GM19351 (cell line): ENCODE measurements around the gene USP34.
A peak's percentile ranks its signal among the peaks of the same experiment; 100 is the strongest.
"Not testable (repeated sequence)": the region's sequence is repeated elsewhere in the genome, so short reads cannot be mapped to it uniquely, and the experiment has no call there.

Source experiments
- ATAC-seq: cut with Tn5 transposase; IDR thresholded peaks from one replicate; pipeline ENCODE4 v1.9.1; 2021; ENCODE audit warnings: mild to moderate bottlenecking, moderate library complexity; ENCODE audit not compliant: unreplicated experiment

The USP34 gene

DNA sequence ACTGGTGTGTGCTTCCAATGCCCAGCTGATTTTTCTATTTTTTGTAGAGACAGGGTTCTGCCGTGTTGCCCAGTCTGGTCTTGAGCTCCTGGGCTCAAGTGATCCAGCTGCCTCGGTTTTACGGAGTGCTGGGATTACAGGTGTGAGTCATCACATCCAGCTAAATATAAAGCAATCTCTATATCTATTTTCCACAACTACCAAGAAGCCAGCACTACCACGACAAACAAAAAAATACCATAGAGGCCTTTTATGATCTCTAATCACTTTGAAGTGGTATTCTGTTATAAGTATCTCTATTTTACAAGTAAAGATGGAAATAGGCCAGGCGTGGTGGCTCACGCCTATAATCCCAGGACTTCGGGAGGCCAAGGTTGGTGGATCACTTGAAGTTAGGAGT is 274.2 kb downstream of the USP34 start:
- no peak for ATAC-seq

GRCh38 chr2:61194646-61195045 is 276.2 kb downstream of the USP34 start:
- not testable (repeated sequence) for ATAC-seq

DNA sequence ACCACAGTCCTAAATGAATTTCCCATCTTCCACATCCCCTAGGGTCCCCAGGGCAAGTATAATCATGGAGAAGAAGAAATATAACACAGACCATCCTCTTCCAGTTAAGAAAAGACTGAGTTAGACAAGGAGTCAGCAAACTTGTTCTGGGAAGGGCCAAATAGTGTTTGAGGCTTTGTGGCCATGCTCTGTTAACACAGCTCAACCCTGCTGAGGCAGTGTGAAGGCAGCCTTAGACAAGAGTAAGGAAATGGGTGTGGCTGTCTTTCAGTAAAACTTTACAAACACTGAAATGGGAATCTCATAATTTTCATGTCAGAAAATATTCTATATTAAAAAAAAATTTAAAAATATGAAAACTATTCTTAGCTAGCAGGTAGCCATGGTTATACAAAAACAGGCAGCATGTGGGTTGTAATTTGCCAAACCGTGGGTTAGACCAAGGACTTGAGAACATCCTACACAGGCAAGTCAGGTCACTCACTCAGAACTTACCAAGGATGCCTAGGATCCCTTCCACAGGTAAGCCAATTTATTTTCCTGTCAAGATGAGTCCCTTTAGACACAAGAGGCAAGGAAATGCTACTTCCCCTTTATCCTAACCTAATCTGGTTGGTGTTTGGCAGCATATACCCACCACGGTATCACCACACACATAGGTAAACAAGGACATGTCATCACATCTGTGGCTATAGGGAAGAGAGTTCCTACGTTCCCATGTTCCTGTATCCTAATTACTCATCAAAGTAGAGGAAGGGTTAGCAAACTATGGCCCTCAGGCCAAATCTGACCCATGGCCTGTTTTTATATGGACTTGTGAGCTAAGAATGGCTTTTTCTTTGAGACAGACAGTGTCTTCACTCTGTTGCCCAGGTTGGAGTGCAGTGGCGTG is 277.0 kb downstream of the USP34 start:
- no peak for ATAC-seq

- ATAC-seq: no peak
Measured at GRCh38 chr2:61187085-61187484, 283.8 kb downstream of the USP34 start.

GRCh38 chr2:61185231-61185728 is 285.6 kb downstream of the USP34 start:
- no peak for ATAC-seq

DNA sequence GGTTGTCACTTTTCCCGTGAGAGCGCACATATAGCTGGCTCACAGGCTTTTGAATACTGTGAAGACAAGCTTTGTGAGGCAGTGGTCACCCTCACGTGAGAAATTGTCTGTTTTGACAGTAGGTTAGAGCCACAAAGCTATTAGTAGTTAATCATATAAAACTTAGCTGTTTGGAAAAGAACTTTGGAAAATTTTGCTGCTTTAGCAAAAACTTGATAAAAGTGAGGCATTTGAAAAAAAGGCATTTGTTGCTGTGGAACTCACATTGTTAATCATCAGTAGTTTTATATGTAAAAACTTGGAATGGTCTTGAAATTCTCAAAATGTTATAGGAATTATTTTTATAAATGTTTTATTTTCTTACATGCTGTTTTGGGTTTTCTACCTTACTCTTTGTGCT is 286.6 kb downstream of the USP34 start:
- ATAC-seq: no peak

DNA sequence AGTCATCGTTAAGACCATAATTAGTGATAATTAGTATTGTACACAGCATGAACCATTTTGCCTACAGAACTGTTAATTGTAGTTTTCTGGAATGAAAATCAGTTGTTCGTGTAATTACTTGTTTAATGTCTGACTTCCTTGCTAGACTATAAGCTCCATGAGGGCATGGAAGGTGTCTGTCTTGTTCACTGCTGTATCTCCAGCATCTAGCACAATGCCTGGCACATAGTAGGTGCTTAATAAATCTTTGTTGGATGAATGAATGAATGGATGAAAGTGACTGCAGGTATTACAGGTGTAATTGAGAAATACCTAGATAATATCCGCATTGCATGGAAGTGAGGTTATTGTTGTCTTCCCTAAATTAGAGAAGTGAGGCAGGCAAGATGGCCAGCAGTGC is 287.1 kb downstream of the USP34 start:
- ATAC-seq: no peak

DNA sequence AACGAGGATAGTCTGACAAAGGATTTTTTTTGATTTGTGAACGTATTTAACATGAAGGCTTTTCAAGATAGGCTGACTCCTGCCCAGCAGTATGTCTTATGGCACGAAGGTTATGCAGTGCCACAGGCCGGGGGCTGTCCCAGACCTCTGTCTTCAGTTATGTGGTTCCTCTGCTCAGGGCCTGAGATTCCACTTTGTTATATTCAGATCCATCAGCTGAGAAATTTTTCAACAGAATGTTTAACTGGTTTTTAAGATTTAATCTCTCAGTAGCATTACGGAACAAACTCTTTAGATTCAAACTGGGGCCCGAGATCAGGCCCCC is 288.9 kb downstream of the USP34 start:
- no peak for ATAC-seq

- no peak for ATAC-seq
Measured at GRCh38 chr2:61181382-61182058, 289.4 kb downstream of the USP34 start.

DNA sequence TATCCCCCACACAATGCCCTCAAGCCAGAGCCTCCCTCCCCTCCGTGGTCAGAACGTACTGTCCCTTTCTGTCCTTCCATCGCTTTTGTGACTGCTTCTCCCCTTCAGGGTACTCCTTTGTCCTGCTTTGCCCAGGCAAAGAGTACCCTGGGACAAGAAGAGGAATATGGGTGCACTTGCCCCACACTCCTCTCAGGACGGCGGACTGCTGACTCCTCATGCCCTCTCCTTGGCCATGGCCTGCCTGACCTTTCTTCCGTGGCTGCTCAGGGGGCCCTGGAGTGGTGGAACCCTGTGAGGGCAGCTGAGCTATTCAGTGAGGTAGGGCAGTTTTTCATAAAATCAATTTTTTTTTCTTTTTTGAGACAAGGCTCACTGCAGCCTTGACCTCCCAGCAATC is 290.2 kb downstream of the USP34 start:
- no peak for ATAC-seq

DNA sequence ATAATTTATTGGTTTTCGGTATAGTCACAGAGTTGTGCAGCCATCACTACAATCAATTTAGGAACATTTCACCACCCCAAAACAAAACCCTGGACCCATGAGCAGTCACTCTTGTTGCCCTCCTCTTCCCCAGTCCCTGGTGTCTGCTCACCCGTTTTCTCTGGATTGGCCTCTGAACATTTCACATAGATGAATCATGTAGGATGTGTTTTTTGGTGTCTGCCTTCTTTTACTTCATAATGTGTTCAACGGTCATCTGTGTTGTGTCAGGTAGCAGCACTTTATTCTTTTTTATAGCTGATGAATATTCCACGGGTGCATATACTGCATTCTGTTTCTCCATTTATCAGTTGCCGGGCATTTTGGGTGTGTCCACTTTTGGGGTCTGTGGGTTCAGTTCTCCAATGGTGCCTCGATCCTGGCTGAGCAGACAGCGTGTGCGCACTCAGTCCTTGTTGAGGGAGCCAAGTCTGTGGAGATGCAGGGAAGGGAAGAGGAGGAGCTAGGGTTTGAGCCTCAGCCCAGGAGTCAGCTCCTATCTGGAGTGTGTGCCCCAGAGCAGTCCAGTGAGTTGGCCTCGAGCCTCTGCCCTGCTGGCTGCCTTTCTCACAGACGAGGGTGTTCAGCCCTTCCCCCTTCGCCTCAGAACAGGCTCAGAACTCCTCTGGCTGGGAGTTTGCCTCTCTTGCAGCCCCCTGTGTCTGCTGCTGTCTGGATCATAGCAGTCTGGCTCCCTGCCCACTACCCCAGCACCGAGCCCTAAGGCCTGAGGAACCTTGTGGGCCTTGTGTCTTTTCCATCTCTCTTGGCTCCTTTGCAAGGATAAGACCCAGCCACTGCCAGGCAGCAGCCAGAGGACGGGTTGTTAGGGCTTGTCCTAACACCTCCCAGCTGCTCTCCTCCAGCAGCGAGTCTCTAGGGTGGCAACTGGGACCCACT is 290.9 kb downstream of the USP34 start:
- no peak for ATAC-seq

- peak; percentile 34 for ATAC-seq
Measured at GRCh38 chr2:61178603-61179545, 292.0 kb downstream of the USP34 start.

GRCh38 chr2:61177727-61178549 is 292.9 kb downstream of the USP34 start:
- peak; percentile 30 for ATAC-seq

GRCh38 chr2:61176755-61177726 is 293.8 kb downstream of the USP34 start:
- peak; percentile 72 for ATAC-seq

GRCh38 chr2:61175036-61175435 is 295.9 kb downstream of the USP34 start:
- no peak for ATAC-seq

DNA sequence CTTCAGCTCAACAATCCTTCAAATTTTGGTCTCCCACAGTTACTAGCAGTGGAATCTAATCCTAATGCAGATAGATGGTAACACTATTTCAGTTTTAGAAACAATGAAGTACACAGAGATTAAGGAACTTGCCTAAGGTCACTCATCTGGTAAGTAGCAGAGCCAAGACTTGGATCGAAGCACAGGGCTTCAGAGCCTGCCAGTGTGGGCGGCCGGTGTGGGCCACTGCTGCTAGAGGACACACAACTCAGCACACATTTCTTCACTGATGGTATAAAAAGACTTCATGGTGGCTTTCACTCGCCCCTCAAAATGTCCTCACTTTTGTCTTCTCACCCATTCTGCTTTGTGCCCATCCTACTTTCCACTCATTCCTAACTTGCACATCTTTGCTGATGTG is 297.8 kb downstream of the USP34 start:
- ATAC-seq: no peak

- no peak for ATAC-seq
Measured at GRCh38 chr2:61172671-61173070, 298.2 kb downstream of the USP34 start.

GRCh38 chr2:61167579-61167978 is 303.3 kb downstream of the USP34 start:
- ATAC-seq: no peak
